K562 (cell line): ENCODE measurements around the gene TRIM71. TPM values are rescaled to one million over a fixed set of nuclear protein-coding genes. Genes with fewer than 3 reads are reported as not detected.

Experiments used
- ATAC-seq: fragments of 200-7000 bp; cut with Tn5 transposase; 3 replicates; pipeline ENCODE4 v1.9.1; 2020; ENCODE audit warnings: moderate library complexity
- BruUV-seq: library from RNA; stranded (reverse); fragments of 400-500 nt; replicated peaks from 2 replicates; lab custom pipeline; 2021; lab: Mats Ljungman, UMichigan
- CTCF ChIA-PET: fragments of 300-600 bp; formaldehyde crosslinking; extraction: SDS; loops from one replicate; lab custom pipeline; 2021; ENCODE audit warnings: low intra/inter-chr PET ratio; lab: Yijun Ruan, JAX
- POLR2A ChIA-PET: fragments of 300-600, 350-650 bp; sonication (Branson Sonifier 250); formaldehyde crosslinking; extraction: SDS; loops from one replicate; lab custom pipeline; 2021; ENCODE audit warnings: antibody characterized with exemption, inconsistent platforms; lab: Yijun Ruan, JAX
- DNase-seq, 4 experiments: peaks; one replicate each; pipeline versions ENCODE4 v3.0.0 to v3.0.0-alpha.2; 2011 to 2018; ENCODE audit warnings: low spot score in 3 of 4, mixed read lengths in 3 of 4; ENCODE audit errors: extremely low read depth in 1 of 4
- FAIRE-seq: peaks from 2 replicates; lab custom pipeline; 2011; peaks lifted over from hg19 to GRCh38; lab: Jason Lieb, UNC
- H2AFZ ChIP-seq: 2 replicates; pipeline ENCODE4 v1.6.0; 2011; ENCODE audit warnings: low read depth, low read length, control low read depth, inconsistent platforms
- H3K27ac ChIP-seq: fragments of 200-600 bp; 3 replicates; pipeline ENCODE4 v1.8.0; 2011; ENCODE audit warnings: low read depth, mild to moderate bottlenecking, control low read depth, inconsistent platforms, low read length, moderate library complexity, mixed read lengths; ENCODE audit errors: extremely low read depth
- H3K27me3 ChIP-seq, 2 experiments: fragments of 300-600 bp in 1 of 2; 2 replicates in 1 of 2; 3 replicates in 1 of 2; pipeline versions ENCODE4 v1.6.0 to v1.8.0; 2011; ENCODE audit warnings: inconsistent platforms in 2 of 2, low read length in 2 of 2, mild to moderate bottlenecking in 1 of 2, mixed read lengths in 1 of 2, moderate library complexity in 1 of 2; ENCODE audit not compliant: control insufficient read depth in 2 of 2, insufficient read depth in 2 of 2
- H3K36me3 ChIP-seq: fragments of 300-600 bp; 3 replicates; pipeline ENCODE4 v1.8.0; 2011; ENCODE audit warnings: mild to moderate bottlenecking, low read length, inconsistent platforms; ENCODE audit not compliant: control insufficient read depth, insufficient read depth
- H3K4me1 ChIP-seq, 2 experiments: fragments of 200-600 bp in 1 of 2; replicated peaks in 1 of 2; 2 replicates in 1 of 2; 3 replicates in 1 of 2; pipeline versions ENCODE4 v1.5.1 to v1.8.0; 2011; ENCODE audit warnings: inconsistent platforms in 2 of 2, low read length in 2 of 2, mild to moderate bottlenecking in 1 of 2, mixed read lengths in 1 of 2, moderate library complexity in 1 of 2; ENCODE audit not compliant: control insufficient read depth in 2 of 2, insufficient read depth in 2 of 2
- H3K4me2 ChIP-seq: 2 replicates; pipeline ENCODE4 v1.6.1; 2011; ENCODE audit warnings: low read length, control low read depth, inconsistent platforms, mixed read lengths; ENCODE audit not compliant: insufficient read depth
- H3K4me3 ChIP-seq: fragments of 200-600 bp; sonication (generic), shearing (Covaris generic); 2 replicates; pipeline ENCODE4 v1.5.1; 2016; ENCODE audit warnings: control low read depth, inconsistent platforms
- H3K79me2 ChIP-seq: fragments of 200-600 bp; 3 replicates; pipeline ENCODE4 v1.8.0; 2011; ENCODE audit warnings: low read length, inconsistent platforms; ENCODE audit not compliant: control insufficient read depth, insufficient read depth
- H3K9ac ChIP-seq, 2 experiments: 2 replicates each; pipeline versions ENCODE4 v1.6.0 to v1.6.1; 2011; ENCODE audit warnings: low read depth in 2 of 2, low read length in 2 of 2, control low read depth in 1 of 2, inconsistent platforms in 1 of 2, mild to moderate bottlenecking in 1 of 2, mixed read lengths in 1 of 2; ENCODE audit not compliant: insufficient read depth in 1 of 2
- H3K9me1 ChIP-seq: one replicate; pipeline ENCODE4 v1.6.0; 2011; ENCODE audit warnings: inconsistent platforms, mild to moderate bottlenecking, low read length, moderate library complexity; ENCODE audit not compliant: control insufficient read depth, insufficient read depth
- H3K9me3 ChIP-seq: replicated peaks from 2 replicates; pipeline ENCODE4 v1.5.1; 2011; ENCODE audit warnings: low read depth, low read length, inconsistent platforms; ENCODE audit not compliant: control insufficient read depth, insufficient read depth
- H4K20me1 ChIP-seq: replicated peaks from 2 replicates; pipeline ENCODE4 v1.6.1; 2011; ENCODE audit warnings: low read length, inconsistent platforms, mixed read lengths; ENCODE audit not compliant: control insufficient read depth, insufficient read depth
- BCLAF1 ChIP-seq, 2 experiments: fragments of 450-650 bp in 1 of 2; IDR thresholded peaks; 2 replicates each; pipeline ENCODE4 v1.6.1; 2011 to 2017; ENCODE audit warnings: low read depth in 2 of 2, antibody characterized with exemption in 1 of 2, borderline replicate concordance in 1 of 2, low read length in 1 of 2, mild to moderate bottlenecking in 1 of 2, mixed read lengths in 1 of 2; ENCODE audit not compliant: control insufficient read depth in 1 of 2
- CEBPB ChIP-seq: fragments of 450-650 bp; IDR thresholded peaks from 2 replicates; pipeline ENCODE4 v1.6.1; 2016; ENCODE audit warnings: missing genetic modification characterization, missing compliant biosample characterization
- SNIP1 ChIP-seq: fragments of 450-650 bp; IDR thresholded peaks from 2 replicates; pipeline ENCODE4 v1.7.1; 2017; ENCODE audit warnings: low read depth, mild to moderate bottlenecking
- WGBS: fragments of 100-300 bp; shearing (Covaris generic); methylation state at CpG from one replicate; pipeline ENCODE4 v1.1.6; 2016; ENCODE audit warnings: low coverage, mixed read lengths; ENCODE audit not compliant: insufficient coverage; ENCODE audit errors: missing lambda C conversion rate; 5-methylcytosine and 5-hydroxymethylcytosine counted together
- in situ Hi-C: fragments of 300-500 bp; cut with MboI; formaldehyde crosslinking; loops from 4 replicates; pipeline ENCODE4 v1.15.0; 2018; ENCODE audit warnings: inconsistent platforms, mixed read lengths
- intact Hi-C: fragments of 100-400 bp; cut with micrococcal nuclease; formaldehyde crosslinking; loops from 2 replicates; pipeline ENCODE4 v1.14.2; 2022
- polyA plus RNA-seq, 8 experiments: library from polyadenylated mRNA; depleted of rRNA in 4 of 8; stranded (reverse) in 5 of 8; unstranded in 3 of 8; fragments of >200 nt; fragmentation: Nextera tagmentation in 2 of 8; fragmentation: Illumina TruSeq in 1 of 8; extraction: Ambion mirVana in 2 of 8; extraction: Trizol in 1 of 8; gene quantifications; 2 replicates each; pipeline versions ENCODE4 v1.2.1 to v1.2.3, GENCODE V29; 2011 to 2014; ENCODE audit warnings: inconsistent platforms in 1 of 8, missing spikeins in 1 of 8
- total RNA-seq, 7 experiments: library from RNA; depleted of rRNA in 6 of 7; stranded (reverse); fragments of >200 nt in 6 of 7; fragmentation: Illumina TruSeq in 2 of 7; extraction: Trizol in 2 of 7; gene quantifications; 2 replicates each; pipeline versions ENCODE4 v1.2.1 to v1.2.3, GENCODE V29; 2011 to 2021; ENCODE audit warnings: low replicate concordance in 1 of 7
- TF ChIP-seq, protein P1 (sequence below): fragments of 200-800 bp; sonication (Bioruptor generic); IDR thresholded peaks from 2 replicates; pipeline ENCODE4 v1.6.1; 2017; ENCODE audit warnings: missing genetic modification characterization, missing compliant biosample characterization
- TF ChIP-seq, protein P2 (sequence below): IDR thresholded peaks from 2 replicates; pipeline ENCODE4 v1.6.1; 2011; ENCODE audit not compliant: insufficient read length; ENCODE audit errors: extremely low read depth

Gene TRIM71
- total and polyA plus RNA-seq, 9 of the 15 experiments (the other 6 are each of a cell fraction or from before 2014, with no cell fraction given), result 0.04 to 0.11 TPM; not detected in 7

DNA sequence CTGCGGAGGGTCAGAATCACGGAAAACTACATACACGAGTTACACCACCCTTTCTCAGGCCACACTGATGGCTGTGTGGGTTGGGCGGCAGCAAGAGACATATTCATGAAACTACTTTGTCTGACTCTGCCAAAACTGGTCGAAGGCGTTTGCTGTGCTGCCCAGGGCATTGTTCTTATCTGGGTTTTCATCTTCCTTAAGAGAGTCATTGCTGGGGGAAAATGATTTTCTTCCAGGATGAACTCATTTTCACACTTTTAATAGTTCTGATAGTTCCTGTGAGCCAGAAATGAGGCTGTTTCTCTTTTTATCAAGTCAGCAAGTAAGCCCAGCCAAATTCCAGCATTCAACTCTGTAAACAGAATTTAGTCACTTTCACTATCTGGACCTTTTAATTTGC lies 47.6 kb downstream of the TRIM71 start:
- Histone ChIP-seq H3K27ac (no peak overlapping the region), H3K4me3 (no peak overlapping the region), H3K79me2 (no peaks in the 10 kb centered on the region), H3K4me2 (no peak overlapping the region), H3K27me3 (peaks cover 28 to 44% of the 10 kb centered on the region in 2 experiments), H3K9me1 (no peaks in the 10 kb centered on the region), H4K20me1 (no peaks in the 10 kb centered on the region), H3K9me3 (no peaks in the 10 kb centered on the region), H2AFZ (no peak overlapping the region), H3K36me3 (no peaks in the 10 kb centered on the region), H3K9ac (no peak overlapping the region), H3K4me1 (no peaks in the 10 kb centered on the region)
- no TSS peak for BruUV-seq
- DNase-seq (no peak), FAIRE-seq (no peak), ATAC-seq (peak; percentile 21; the same call in 1 of the 3 replicates)
- 16% methylated on average over 6 of the region's 6 CpGs for WGBS
- POLR2A ChIA-PET, result interaction anchor here (1.5 kb wide), 1 partner anchor 8 kb away, joined by 5 read pairs; no protein-coding TSS in a partner anchor
- intact Hi-C loops (no loop called here), in situ Hi-C loops (no loop called here)
- CTCF ChIA-PET, result no interaction called here
- TF ChIP-seq CEBPB (tag), result no peak
- TF ChIP-seq, protein P1, sequence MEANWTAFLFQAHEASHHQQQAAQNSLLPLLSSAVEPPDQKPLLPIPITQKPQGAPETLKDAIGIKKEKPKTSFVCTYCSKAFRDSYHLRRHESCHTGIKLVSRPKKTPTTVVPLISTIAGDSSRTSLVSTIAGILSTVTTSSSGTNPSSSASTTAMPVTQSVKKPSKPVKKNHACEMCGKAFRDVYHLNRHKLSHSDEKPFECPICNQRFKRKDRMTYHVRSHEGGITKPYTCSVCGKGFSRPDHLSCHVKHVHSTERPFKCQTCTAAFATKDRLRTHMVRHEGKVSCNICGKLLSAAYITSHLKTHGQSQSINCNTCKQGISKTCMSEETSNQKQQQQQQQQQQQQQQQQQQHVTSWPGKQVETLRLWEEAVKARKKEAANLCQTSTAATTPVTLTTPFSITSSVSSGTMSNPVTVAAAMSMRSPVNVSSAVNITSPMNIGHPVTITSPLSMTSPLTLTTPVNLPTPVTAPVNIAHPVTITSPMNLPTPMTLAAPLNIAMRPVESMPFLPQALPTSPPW (CRISPR knock-in tag), result peak; percentile 29; the same call in 1 of the 2 replicates

DNA sequence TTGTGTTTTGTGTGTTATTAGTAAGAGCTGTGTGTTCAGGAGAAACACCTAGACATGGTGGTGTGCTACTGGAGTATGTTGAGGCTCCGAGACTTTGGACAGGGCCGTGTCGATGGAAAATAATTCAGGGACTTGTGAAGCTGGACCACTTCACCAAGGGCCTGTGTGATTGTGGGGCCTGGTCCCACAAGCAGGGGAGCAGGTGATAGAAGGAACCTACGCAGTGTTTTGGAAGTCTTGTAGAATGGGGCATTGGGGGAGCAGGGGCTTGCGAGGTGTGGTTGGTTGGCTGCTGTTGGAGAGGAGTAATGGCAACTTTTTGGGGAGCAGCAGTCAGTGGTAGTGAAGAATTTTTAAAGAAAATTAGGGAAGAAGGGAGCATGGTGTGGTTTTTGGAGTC lies 48.7 kb downstream of the TRIM71 start:
- in situ Hi-C loops (no loop called here), intact Hi-C loops (no loop called here)
- Histone ChIP-seq H4K20me1 (no peaks in the 10 kb centered on the region), H3K27ac (no peak overlapping the region), H3K36me3 (no peaks in the 10 kb centered on the region), H3K9ac (no peak overlapping the region), H3K4me2 (no peak overlapping the region), H2AFZ (no peak overlapping the region), H3K9me1 (no peaks in the 10 kb centered on the region), H3K27me3 (peaks cover 33 to 36% of the 10 kb centered on the region in 2 experiments), H3K9me3 (no peaks in the 10 kb centered on the region), H3K4me3 (no peak overlapping the region), H3K79me2 (no peaks in the 10 kb centered on the region), H3K4me1 (no peaks in the 10 kb centered on the region)
- TF ChIP-seq SNIP1, result no peak
- TF ChIP-seq, protein P2, sequence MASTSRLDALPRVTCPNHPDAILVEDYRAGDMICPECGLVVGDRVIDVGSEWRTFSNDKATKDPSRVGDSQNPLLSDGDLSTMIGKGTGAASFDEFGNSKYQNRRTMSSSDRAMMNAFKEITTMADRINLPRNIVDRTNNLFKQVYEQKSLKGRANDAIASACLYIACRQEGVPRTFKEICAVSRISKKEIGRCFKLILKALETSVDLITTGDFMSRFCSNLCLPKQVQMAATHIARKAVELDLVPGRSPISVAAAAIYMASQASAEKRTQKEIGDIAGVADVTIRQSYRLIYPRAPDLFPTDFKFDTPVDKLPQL, result no peak
- no peak for TF ChIP-seq BCLAF1 (IDR thresholded peaks at IDR 0.05; ENCODE audit: borderline replicate concordance in 1 of 2, control insufficient read depth in 1 of 2, low read depth in 2 of 2, low read length in 1 of 2)
- ATAC-seq (no peak), FAIRE-seq (no peak), DNase-seq (no peak)
- ChIA-PET CTCF (no interaction called here), POLR2A (interaction anchor here (0.6 kb wide), 1 partner anchor 53 kb away, joined by 3 read pairs; no protein-coding TSS in a partner anchor)
- 15% methylated on average over 5 of the region's 5 CpGs for WGBS
- BruUV-seq, result no TSS peak
